ENCODE results near the gene STARD13. TPM values are rescaled to one million over a fixed set of nuclear protein-coding genes. Genes with fewer than 3 reads are reported as not detected.

The STARD13 gene
- total and polyA plus RNA-seq, 4 donors, result 2.7 to 15.3 (median 5.7) TPM

- H3K4me1 ChIP-seq (ENCODE audit: control insufficient read depth in 4 of 4, insufficient read depth in 4 of 4, low read length in 3 of 4), result peaks cover 16 to 70% (median 32%) of the 10 kb centered on the region in 4 donors
- WGBS, result 1% methylated on average over 1 of the region's 1 CpG
These were observed 6.6 kb downstream of the STARD13 start for GRCh38 chr13:33278913-33279312.

GRCh38 chr13:33277946-33278345 lies 7.6 kb downstream of the STARD13 start:
- DNase-seq (ENCODE audit: low spot score), result no peak
- Histone ChIP-seq H3K36me3 (ENCODE audit: control insufficient read depth in 4 of 4, insufficient read depth in 3 of 4, low read depth in 1 of 4, low read length in 3 of 4) (no peaks in the 10 kb centered on the region), H3K27me3 (ENCODE audit: control insufficient read depth in 4 of 4, insufficient read depth in 4 of 4, low read length in 3 of 4) (no peaks in the 10 kb centered on the region), H3K4me3 (ENCODE audit: low read depth in 1 of 3, low read length in 3 of 3) (no peak overlapping the region), H3K4me1 (ENCODE audit: control insufficient read depth in 4 of 4, insufficient read depth in 4 of 4, low read length in 3 of 4) (peaks cover 16 to 79% (median 38%) of the 10 kb centered on the region in 4 donors), H3K9ac (ENCODE audit: low read depth in 1 of 2, low read length in 2 of 2) (no peak overlapping the region), H3K27ac (ENCODE audit: low read depth in 1 of 2, low read length in 2 of 2) (peak overlapping the region in 1 of 2 donors; percentile 49), H3K9me3 (ENCODE audit: control insufficient read depth in 4 of 4, low read length in 3 of 4) (no peaks in the 10 kb centered on the region)
- 82% methylated on average over 1 of the region's 1 CpG for WGBS
- TF ChIP-seq TAF1 (conservative IDR thresholded peaks at IDR 0.05) (no peak), GABPA (IDR thresholded peaks at IDR 0.05 in 1 of 2, conservative IDR thresholded peaks at IDR 0.05 in 1 of 2) (no peak), HNF4A (conservative IDR thresholded peaks at IDR 0.05) (no peak), RXRA (IDR thresholded peaks at IDR 0.05) (no peak), ATF3 (IDR thresholded peaks at IDR 0.05) (no peak), RAD21 (IDR thresholded peaks at IDR 0.05) (no peak), FOXA2 (IDR thresholded peaks at IDR 0.05) (no peak), MAX (IDR thresholded peaks at IDR 0.05) (no peak), HNF4G (IDR thresholded peaks at IDR 0.05) (no peak), REST (IDR thresholded peaks at IDR 0.05) (no peak), YY1 (IDR thresholded peaks at IDR 0.05) (no peak), SP1 (IDR thresholded peaks at IDR 0.05) (no peak), JUND (IDR thresholded peaks at IDR 0.05) (no peak), NR2F2 (IDR thresholded peaks at IDR 0.05) (no peak), FOXA1 (IDR thresholded peaks at IDR 0.05) (no peak), CTCF (IDR thresholded peaks at IDR 0.05; ENCODE audit: low read depth, low read length, missing input control) (no peak), EGR1 (IDR thresholded peaks at IDR 0.05; ENCODE audit: low read depth in 2 of 2) (no peak)

More at GRCh38 chr13:33278913-33279312, 6.6 kb downstream of the STARD13 start:
- no peak for DNase-seq (ENCODE audit: low spot score)
- no peak overlapping the region for H3K4me3 ChIP-seq (ENCODE audit: low read depth in 1 of 3, low read length in 3 of 3)
- H3K9me3 ChIP-seq (ENCODE audit: control insufficient read depth in 4 of 4, low read length in 3 of 4), result no peaks in the 10 kb centered on the region
- no peak overlapping the region for H3K9ac ChIP-seq (ENCODE audit: low read depth in 1 of 2, low read length in 2 of 2)
- H3K27ac ChIP-seq (ENCODE audit: low read depth in 1 of 2, low read length in 2 of 2), result peak overlapping the region; percentile 38 to 89
- TF ChIP-seq SP1 (IDR thresholded peaks at IDR 0.05) (no peak), HNF4G (IDR thresholded peaks at IDR 0.05) (no peak), JUND (IDR thresholded peaks at IDR 0.05) (no peak), REST (IDR thresholded peaks at IDR 0.05) (no peak)
- H3K36me3 ChIP-seq (ENCODE audit: control insufficient read depth in 4 of 4, insufficient read depth in 3 of 4, low read depth in 1 of 4, low read length in 3 of 4), result no peaks in the 10 kb centered on the region
- no peaks in the 10 kb centered on the region for H3K27me3 ChIP-seq (ENCODE audit: control insufficient read depth in 4 of 4, insufficient read depth in 4 of 4, low read length in 3 of 4)

Data from liver (tissue), 9 donors.